Hepatocyte (in vitro differentiated cells): ENCODE measurements around the gene GLS. TPM values are rescaled to one million over a fixed set of nuclear protein-coding genes. Genes with fewer than 3 reads are reported as not detected.

ENCODE experiments used
- DNase-seq: peaks from one replicate; pipeline ENCODE4 v3.0.0-alpha.2; 2016; ENCODE audit warnings: low spot score
- H2AFZ ChIP-seq: fragments of 200-600 bp; sonication (generic); 2 replicates; pipeline ENCODE4 v1.6.0; 2016; ENCODE audit warnings: antibody characterized with exemption, mild to moderate bottlenecking
- H3K27ac ChIP-seq: fragments of 200-600 bp; sonication (generic); 2 replicates; pipeline ENCODE4 v1.5.1; 2016; ENCODE audit warnings: mild to moderate bottlenecking
- H3K27me3 ChIP-seq: fragments of 200-600 bp; sonication (generic); 2 replicates; pipeline ENCODE4 v1.6.1; 2016
- H3K36me3 ChIP-seq: fragments of 200-600 bp; sonication (generic); replicated peaks from 2 replicates; pipeline ENCODE4 v1.5.1; 2016; ENCODE audit warnings: low read depth; ENCODE audit not compliant: insufficient read depth
- H3K4me1 ChIP-seq: fragments of 200-600 bp; sonication (generic); 2 replicates; pipeline ENCODE4 v1.5.1; 2016; ENCODE audit warnings: mild to moderate bottlenecking, moderate library complexity; ENCODE audit not compliant: insufficient read depth
- H3K4me2 ChIP-seq: fragments of 200-600 bp; sonication (generic); 2 replicates; pipeline ENCODE4 v1.6.0; 2016
- H3K4me3 ChIP-seq: fragments of 200-600 bp; sonication (generic); 2 replicates; pipeline ENCODE4 v1.5.1; 2016; ENCODE audit warnings: mild to moderate bottlenecking
- H3K79me2 ChIP-seq: fragments of 200-600 bp; sonication (generic); 2 replicates; pipeline ENCODE4 v1.6.0; 2017; ENCODE audit warnings: mild to moderate bottlenecking
- H3K9me2 ChIP-seq: fragments of 200-600 bp; sonication (generic); replicated peaks from 2 replicates; pipeline ENCODE4 v1.6.0; 2017; ENCODE audit warnings: mild to moderate bottlenecking; ENCODE audit not compliant: insufficient read depth
- H3K9me3 ChIP-seq: fragments of 200-600 bp; sonication (generic); 2 replicates; pipeline ENCODE4 v1.5.1; 2016; ENCODE audit warnings: low read depth, mild to moderate bottlenecking
- H4K20me1 ChIP-seq: fragments of 200-600 bp; sonication (generic); 2 replicates; pipeline ENCODE4 v1.6.0; 2016; ENCODE audit warnings: mild to moderate bottlenecking; ENCODE audit not compliant: insufficient read depth, poor library complexity, severe bottlenecking
- CTCF ChIP-seq: fragments of 200-600 bp; sonication (generic); IDR thresholded peaks from 2 replicates; pipeline ENCODE4 v1.5.1; 2016; ENCODE audit warnings: antibody characterized with exemption, mild to moderate bottlenecking; ENCODE audit not compliant: poor library complexity
- EZH2 ChIP-seq: fragments of 200-600 bp; sonication (generic); IDR thresholded peaks from 2 replicates; pipeline ENCODE4 v1.6.1; 2016; ENCODE audit warnings: antibody characterized with exemption, mild to moderate bottlenecking, borderline replicate concordance
- EZH2phosphoT487 ChIP-seq: fragments of 200-600 bp; sonication (generic); IDR thresholded peaks from one replicate; pipeline ENCODE4 v1.6.1; 2018; ENCODE audit warnings: antibody characterized with exemption, mild to moderate bottlenecking, low read depth, moderate library complexity; ENCODE audit not compliant: unreplicated experiment, severe bottlenecking
- WGBS: methylation state at CpG from one replicate; pipeline ENCODE4 v1.1.6; 2016; ENCODE audit warnings: low lambda C conversion rate; ENCODE audit errors: missing lambda C conversion rate; 5-methylcytosine and 5-hydroxymethylcytosine counted together
- polyA plus RNA-seq: library from polyadenylated mRNA; unstranded; fragments of >200 nt; fragmentation: Nextera tagmentation; extraction: Ambion mirVana; gene quantifications from 2 replicates; pipeline ENCODE4 v1.2.1, GENCODE V29; 2016
- total RNA-seq: library from RNA; depleted of rRNA; stranded (reverse); fragments of >200 nt; gene quantifications from 2 replicates; pipeline ENCODE4 v1.2.3, GENCODE V29; 2014

Gene GLS
- total and polyA plus RNA-seq, 2 experiments from 2014 or later, result 78.8 to 460 TPM

- Histone ChIP-seq H3K36me3 (no peaks in the 10 kb centered on the region), H3K4me2 (no peak overlapping the region), H3K9me2 (no peaks in the 10 kb centered on the region), H3K4me3 (no peak overlapping the region), H3K27ac (peak overlapping the region; percentile 39), H3K79me2 (no peaks in the 10 kb centered on the region), H3K27me3 (no peaks in the 10 kb centered on the region), H4K20me1 (no peaks in the 10 kb centered on the region), H2AFZ (no peak overlapping the region), H3K4me1 (no peaks in the 10 kb centered on the region), H3K9me3 (no peaks in the 10 kb centered on the region)
- DNase-seq, result no peak
- 80% methylated on average over 7 of the region's 7 CpGs for WGBS
- no peak for TF ChIP-seq EZH2
- TF ChIP-seq EZH2phosphoT487, result no peak
- no peak for TF ChIP-seq CTCF
Observed at GRCh38 chr2:190999058-190999457, 118.4 kb downstream of the GLS start.

- no peak overlapping the region for H3K4me2 ChIP-seq
- H3K27me3 ChIP-seq, result no peaks in the 10 kb centered on the region
- no peaks in the 10 kb centered on the region for H3K9me2 ChIP-seq
- no peaks in the 10 kb centered on the region for H3K4me1 ChIP-seq
- TF ChIP-seq EZH2phosphoT487 (no peak), EZH2 (no peak), CTCF (no peak)
- no peaks in the 10 kb centered on the region for H4K20me1 ChIP-seq
- no peak for DNase-seq
- no peak overlapping the region for H3K4me3 ChIP-seq
- no peak overlapping the region for H3K27ac ChIP-seq
- H2AFZ ChIP-seq, result no peak overlapping the region
- H3K79me2 ChIP-seq, result no peaks in the 10 kb centered on the region
- H3K9me3 ChIP-seq, result no peaks in the 10 kb centered on the region
- 94% methylated on average over 9 of the region's 9 CpGs for WGBS
- H3K36me3 ChIP-seq, result no peaks in the 10 kb centered on the region
Observed at GRCh38 chr2:190999949-191000665, 119.5 kb downstream of the GLS start.

GRCh38 chr2:191001032-191001431, 120.4 kb downstream of the GLS start:
- TF ChIP-seq EZH2 (no peak), CTCF (no peak), EZH2phosphoT487 (no peak)
- H3K9me3 ChIP-seq, result no peaks in the 10 kb centered on the region
- no peaks in the 10 kb centered on the region for H3K27me3 ChIP-seq
- no peaks in the 10 kb centered on the region for H3K36me3 ChIP-seq
- no peak overlapping the region for H3K4me3 ChIP-seq
- H3K4me2 ChIP-seq, result no peak overlapping the region
- WGBS, result 77% methylated on average over 2 of the region's 2 CpGs
- H3K4me1 ChIP-seq, result no peaks in the 10 kb centered on the region
- no peak overlapping the region for H2AFZ ChIP-seq
- DNase-seq, result no peak
- peak overlapping the region; percentile 52 for H3K27ac ChIP-seq
- no peaks in the 10 kb centered on the region for H3K9me2 ChIP-seq
- no peaks in the 10 kb centered on the region for H3K79me2 ChIP-seq
- H4K20me1 ChIP-seq, result no peaks in the 10 kb centered on the region
